Natural killer cell treated with Interleukin-12 subunit alpha and Interleukin-12 subunit beta and Interleukin-15 and Interleukin-18, amount 100 ng/mL, for 72 hours (primary cell): ENCODE results near the gene HDHD3. TPM values are rescaled to one million over a fixed set of nuclear protein-coding genes. Genes with fewer than 3 reads are reported as not detected.

Experiments used
- ATAC-seq, 2 donors: fragments of 150-1000 bp; cut with Tn5 transposase in 1 of 2; sonication (Bioruptor Pico), chemical (Tn5 transposase) in 1 of 2; 2 replicates each; pipeline ENCODE4 v1.10.0; 2021
- DNase-seq: peaks from one replicate; pipeline ENCODE4 v3.0.0; 2022; ENCODE audit warnings: low spot score
- H3K27ac Mint-ChIP-seq, 2 donors: 1 replicate in 1 of 2; 2 replicates in 1 of 2; pipeline ENCODE4 v1.8.0; 2022; ENCODE audit warnings: mixed read lengths in 2 of 2, mild to moderate bottlenecking in 1 of 2, moderate library complexity in 1 of 2
- H3K27me3 Mint-ChIP-seq, 2 donors: 1 replicate in 1 of 2; 2 replicates in 1 of 2; pipeline ENCODE4 v1.8.0; 2022; ENCODE audit warnings: mixed read lengths in 2 of 2
- H3K36me3 Mint-ChIP-seq: one replicate; pipeline ENCODE4 v1.8.0; 2022; ENCODE audit warnings: mixed read lengths
- H3K4me1 Mint-ChIP-seq, 2 donors: 1 replicate in 1 of 2; 2 replicates in 1 of 2; pipeline ENCODE4 v1.8.0; 2022; ENCODE audit warnings: low read depth in 2 of 2, mixed read lengths in 2 of 2, mild to moderate bottlenecking in 1 of 2
- H3K4me3 Mint-ChIP-seq: one replicate; pipeline ENCODE4 v1.8.0; 2022; ENCODE audit warnings: mixed read lengths
- H3K9me3 Mint-ChIP-seq: 2 replicates; pipeline ENCODE4 v1.8.0; 2022; ENCODE audit warnings: mixed read lengths
- total RNA-seq, 2 donors: library from RNA; stranded (reverse); gene quantifications; one replicate each; pipeline ENCODE4 v1.2.3, GENCODE V29; 2022

The HDHD3 gene
- total RNA-seq, 2 donors from 2014 or later, result 11.0 to 15.7 TPM

DNA sequence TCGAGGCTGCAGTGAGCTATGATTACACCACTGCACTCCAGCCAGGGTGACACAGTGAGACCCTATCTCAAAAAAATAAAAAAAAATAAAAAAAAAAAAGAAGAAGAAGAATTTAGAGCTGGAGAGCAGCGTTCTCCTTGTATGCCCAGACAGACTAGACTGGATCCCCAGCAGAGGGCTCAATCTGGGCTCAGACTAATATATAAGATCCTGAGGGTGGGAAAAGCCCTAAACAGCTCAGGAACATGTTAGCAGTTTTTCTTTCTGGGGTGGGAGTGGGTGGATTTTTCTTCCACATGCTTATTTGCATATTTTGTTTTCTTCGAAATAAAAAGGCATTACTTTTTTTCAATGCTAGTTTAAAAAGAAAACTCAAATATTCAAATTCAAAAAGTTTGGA, 28.3 kb downstream of the HDHD3 start:
- DNase-seq (no peak), ATAC-seq (no peak)
- Mint-ChIP-seq H3K4me3 (no peak overlapping the region), H3K27ac (peak overlapping the region; percentile 60 to 74), H3K36me3 (no peaks in the 10 kb centered on the region), H3K27me3 (no peaks in the 10 kb centered on the region), H3K9me3 (no peaks in the 10 kb centered on the region), H3K4me1 (peaks cover 30 to 34% of the 10 kb centered on the region in 2 donors)

DNA sequence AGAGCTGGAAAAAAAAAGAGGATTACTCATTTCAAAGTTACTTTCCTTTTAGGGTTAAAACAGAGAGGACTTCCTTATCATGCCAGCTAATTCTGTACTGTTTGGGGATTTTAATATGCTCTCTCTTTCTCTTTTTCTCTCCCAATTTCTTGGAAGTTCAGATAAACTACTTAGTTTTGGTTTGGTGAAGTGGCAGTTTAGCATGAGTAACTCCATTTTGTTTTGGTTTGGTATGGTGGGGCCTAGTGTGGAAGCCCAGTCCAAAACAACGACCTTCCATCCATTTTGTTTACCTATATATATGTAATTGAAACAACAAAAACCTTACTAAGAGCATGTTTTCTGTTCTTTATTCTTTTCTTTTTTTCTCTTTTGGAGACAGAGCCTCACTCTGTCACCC, 31.1 kb downstream of the HDHD3 start:
- no peak overlapping the region for H3K4me3 Mint-ChIP-seq
- H3K27me3 Mint-ChIP-seq, result no peaks in the 10 kb centered on the region
- H3K4me1 Mint-ChIP-seq, result peaks cover 23 to 32% of the 10 kb centered on the region in 2 donors
- H3K36me3 Mint-ChIP-seq, result no peaks in the 10 kb centered on the region
- no peaks in the 10 kb centered on the region for H3K9me3 Mint-ChIP-seq
- ATAC-seq, result no peak
- H3K27ac Mint-ChIP-seq, result peak overlapping the region; percentile 17 to 18
- DNase-seq, result no peak

DNA sequence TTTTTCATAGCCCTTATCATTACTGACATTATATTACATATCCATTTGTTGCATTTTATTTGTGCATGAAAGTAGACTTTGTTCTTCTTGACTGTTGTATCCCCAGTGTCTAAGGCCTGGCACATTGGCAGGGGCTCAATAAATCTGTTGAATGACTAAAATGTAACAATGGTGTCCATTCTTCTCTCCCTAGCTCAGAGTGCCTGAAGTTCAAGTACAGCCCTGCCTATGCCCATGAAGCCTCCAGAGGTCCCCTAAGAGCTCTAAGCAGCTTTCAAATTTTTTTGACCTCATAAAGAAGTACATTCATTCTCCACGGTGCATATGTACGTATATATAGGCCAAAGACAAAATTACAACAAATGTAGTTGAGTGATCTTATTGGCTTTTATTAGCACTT, 31.6 kb downstream of the HDHD3 start:
- H3K4me1 Mint-ChIP-seq, result peaks cover 23 to 32% of the 10 kb centered on the region in 2 donors
- no peaks in the 10 kb centered on the region for H3K9me3 Mint-ChIP-seq
- peak overlapping the region; percentile 17 to 18 for H3K27ac Mint-ChIP-seq

DNA sequence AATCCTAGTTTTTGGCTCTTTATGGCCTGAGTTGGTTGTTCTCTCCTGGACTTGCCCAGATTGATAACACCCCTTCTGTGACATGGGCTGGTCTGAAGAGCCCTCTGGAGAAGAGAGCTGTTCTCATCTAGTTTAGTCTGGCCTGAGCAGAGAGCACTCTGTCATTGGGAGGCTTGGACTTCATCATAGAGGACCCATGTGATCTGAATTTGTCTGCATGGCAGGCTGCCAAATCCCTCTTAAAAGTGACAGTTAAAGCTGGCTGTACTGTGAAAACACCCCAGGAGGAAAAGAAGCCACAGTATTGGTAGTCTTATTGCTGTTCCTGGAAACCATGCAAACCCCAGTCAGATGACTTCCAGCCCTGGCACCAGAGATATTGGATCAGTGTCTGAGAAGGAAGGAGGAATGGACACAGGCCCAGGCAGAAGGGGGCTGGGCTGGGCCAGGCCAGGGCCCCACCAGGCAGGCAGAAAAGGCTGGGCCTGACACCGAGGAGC, 33.0 kb downstream of the HDHD3 start:
- H3K9me3 Mint-ChIP-seq, result no peaks in the 10 kb centered on the region
- ATAC-seq, result no peak
- H3K27ac Mint-ChIP-seq, result peak overlapping the region in 1 of 2 donors; percentile 19

More for the DNA sequence above, 31.6 kb downstream of the HDHD3 start:
- ATAC-seq (no peak), DNase-seq (no peak)
- Mint-ChIP-seq H3K27me3 (no peaks in the 10 kb centered on the region), H3K36me3 (no peaks in the 10 kb centered on the region), H3K4me3 (no peak overlapping the region)

DNA sequence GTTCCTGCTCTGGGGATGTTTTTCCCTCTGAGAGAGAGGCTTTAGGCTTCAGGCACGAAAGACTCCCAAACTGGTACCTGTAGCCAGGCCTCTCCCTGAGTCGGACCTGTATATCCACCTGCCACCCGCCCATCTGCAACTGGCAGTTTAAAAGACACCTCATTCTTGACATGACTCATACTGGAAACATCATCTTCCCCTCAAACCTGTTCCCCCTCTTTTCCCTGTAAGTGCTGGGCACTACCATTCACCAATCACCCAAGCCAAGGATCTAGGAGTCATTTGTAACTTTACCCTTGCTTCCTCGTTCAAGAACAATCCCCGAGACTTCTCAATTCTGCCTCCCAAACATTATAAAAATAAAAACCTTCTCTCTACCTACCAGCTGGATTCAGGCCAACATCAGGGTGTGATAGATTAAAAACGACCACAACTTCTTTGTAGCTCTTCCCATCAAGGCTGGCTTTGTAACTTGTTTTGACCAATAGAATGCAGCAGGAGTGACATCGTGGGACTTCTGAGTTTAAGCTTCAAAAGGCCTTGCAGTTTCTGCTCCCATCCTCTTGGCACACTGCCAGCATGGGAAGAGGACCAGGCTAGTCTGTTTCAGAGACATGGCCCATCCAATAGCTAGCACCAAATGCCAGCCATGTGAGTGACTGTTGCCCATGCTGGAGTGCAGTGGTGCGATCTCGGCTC, 34.9 kb downstream of the HDHD3 start:
- Mint-ChIP-seq H3K27ac (no peak overlapping the region), H3K9me3 (no peaks in the 10 kb centered on the region), H3K4me3 (peak overlapping the region; percentile 80), H3K36me3 (no peaks in the 10 kb centered on the region), H3K27me3 (peaks cover 0 to 5% of the 10 kb centered on the region in 2 donors), H3K4me1 (peaks cover 15 to 25% of the 10 kb centered on the region in 2 donors)
- DNase-seq (no peak), ATAC-seq (no peak)

More for the DNA sequence above, 33.0 kb downstream of the HDHD3 start:
- H3K4me3 Mint-ChIP-seq, result no peak overlapping the region
- H3K4me1 Mint-ChIP-seq, result peaks cover 20 to 36% of the 10 kb centered on the region in 2 donors
- H3K36me3 Mint-ChIP-seq, result no peaks in the 10 kb centered on the region
- no peak for DNase-seq
- H3K27me3 Mint-ChIP-seq, result peaks cover 0 to 5% of the 10 kb centered on the region in 2 donors

DNA sequence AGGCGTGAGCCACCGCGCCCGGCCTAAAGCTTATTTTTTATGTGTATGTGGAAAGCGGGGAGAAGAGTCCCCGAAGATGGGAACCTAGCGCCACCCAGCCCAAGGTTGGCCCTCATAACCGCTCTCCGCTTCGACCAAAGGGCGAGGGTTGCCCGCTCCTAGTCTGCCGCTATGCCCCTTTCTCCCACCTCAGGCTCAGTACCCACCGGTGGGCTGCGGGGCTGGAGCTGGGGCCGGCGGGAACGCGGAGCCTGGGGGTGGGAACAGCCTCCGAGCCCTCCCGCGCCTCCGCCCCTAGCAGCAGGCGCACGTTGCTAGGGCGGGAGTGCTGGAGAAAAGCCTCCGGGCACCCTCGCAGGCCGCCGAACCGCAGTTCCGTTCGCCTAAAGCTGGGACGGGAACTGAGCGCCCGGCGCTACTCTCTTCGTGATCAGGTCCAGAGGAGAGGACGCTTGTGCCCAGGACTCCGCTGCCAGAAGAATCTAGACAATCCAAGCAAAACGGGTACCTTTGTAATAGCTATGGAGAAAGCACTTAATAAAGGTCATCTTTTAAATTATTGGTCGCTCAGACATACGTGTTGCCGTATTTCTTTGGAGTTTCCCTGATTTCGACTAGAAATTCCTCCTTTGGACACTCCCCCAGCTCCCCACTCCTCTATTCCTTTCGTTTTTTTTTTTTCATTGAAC, 36.6 kb downstream of the HDHD3 start, which contains the start of gene WDR31:
WDR31 (minus strand) TSS at position 265 of the 689 bp plus-strand sequence. CDS start 8,253 bp downstream, outside the sequence.
- peak within 1 kb of the TSS in 1 of 2 donors; percentile 45 for H3K27ac Mint-ChIP-seq
- peaks cover 15 to 23% of the 10 kb centered on the region in 2 donors for H3K4me1 Mint-ChIP-seq
- peak within 1 kb of the TSS; percentile 80 for H3K4me3 Mint-ChIP-seq
- H3K36me3 Mint-ChIP-seq, result no peaks in the 10 kb centered on the region
- peak; percentile 99 for ATAC-seq
- H3K9me3 Mint-ChIP-seq, result no peaks in the 10 kb centered on the region
- H3K27me3 Mint-ChIP-seq, result peaks cover 0 to 5% of the 10 kb centered on the region in 2 donors
- DNase-seq, result peak; percentile 88

DNA sequence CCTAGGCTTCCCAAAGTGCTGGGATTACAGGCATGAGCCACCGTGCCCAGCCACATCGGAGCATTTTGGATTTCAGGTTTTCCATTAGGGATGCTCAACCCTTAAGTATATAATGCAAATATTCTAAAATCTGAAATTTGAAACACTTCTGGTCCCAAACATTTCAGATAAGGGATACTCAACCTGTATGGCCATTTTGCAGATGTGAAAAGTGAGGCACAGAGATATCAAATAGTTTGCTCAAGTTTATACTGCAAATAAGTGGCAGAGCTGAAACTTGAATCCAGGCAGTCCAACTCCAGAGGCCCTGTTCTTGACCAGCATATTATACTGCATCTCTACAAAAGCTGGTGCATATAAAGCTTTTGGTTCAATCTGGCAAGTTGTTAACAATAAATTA, 39.1 kb downstream of the HDHD3 start:
- H3K27me3 Mint-ChIP-seq, result peaks cover 0 to 7% of the 10 kb centered on the region in 2 donors
- ATAC-seq (no peak), DNase-seq (no peak)
- H3K36me3 Mint-ChIP-seq, result no peaks in the 10 kb centered on the region
- no peaks in the 10 kb centered on the region for H3K9me3 Mint-ChIP-seq
- no peak overlapping the region for H3K4me3 Mint-ChIP-seq
- no peak overlapping the region for H3K27ac Mint-ChIP-seq
- peaks cover 8 to 20% of the 10 kb centered on the region in 2 donors for H3K4me1 Mint-ChIP-seq

DNA sequence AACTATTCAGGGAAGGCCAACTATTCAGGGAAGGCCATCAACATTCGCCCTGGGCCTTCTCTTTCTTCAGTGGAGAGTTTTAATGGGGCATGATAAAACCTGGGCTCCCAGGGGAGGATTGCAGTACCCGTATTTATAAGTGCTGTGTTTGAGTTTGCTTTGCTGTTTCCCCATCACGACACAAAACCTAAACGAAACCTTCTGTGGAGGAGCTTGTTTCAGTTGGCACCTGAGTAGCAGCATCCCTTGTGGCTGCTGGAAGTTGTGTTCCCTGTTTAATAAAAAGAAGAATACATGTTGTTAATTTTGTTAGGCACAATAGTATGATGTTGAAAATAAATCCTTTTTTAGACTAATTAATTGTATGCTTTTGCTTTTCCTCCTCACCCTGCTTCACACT, 45.0 kb downstream of the HDHD3 start:
- H3K36me3 Mint-ChIP-seq, result no peaks in the 10 kb centered on the region
- H3K27ac Mint-ChIP-seq, result no peak overlapping the region
- no peaks in the 10 kb centered on the region for H3K9me3 Mint-ChIP-seq
- H3K27me3 Mint-ChIP-seq, result peaks cover 0 to 2% of the 10 kb centered on the region in 2 donors
- no peak for DNase-seq
- no peak overlapping the region for H3K4me3 Mint-ChIP-seq
- H3K4me1 Mint-ChIP-seq, result no peaks in the 10 kb centered on the region
- ATAC-seq, result no peak

DNA sequence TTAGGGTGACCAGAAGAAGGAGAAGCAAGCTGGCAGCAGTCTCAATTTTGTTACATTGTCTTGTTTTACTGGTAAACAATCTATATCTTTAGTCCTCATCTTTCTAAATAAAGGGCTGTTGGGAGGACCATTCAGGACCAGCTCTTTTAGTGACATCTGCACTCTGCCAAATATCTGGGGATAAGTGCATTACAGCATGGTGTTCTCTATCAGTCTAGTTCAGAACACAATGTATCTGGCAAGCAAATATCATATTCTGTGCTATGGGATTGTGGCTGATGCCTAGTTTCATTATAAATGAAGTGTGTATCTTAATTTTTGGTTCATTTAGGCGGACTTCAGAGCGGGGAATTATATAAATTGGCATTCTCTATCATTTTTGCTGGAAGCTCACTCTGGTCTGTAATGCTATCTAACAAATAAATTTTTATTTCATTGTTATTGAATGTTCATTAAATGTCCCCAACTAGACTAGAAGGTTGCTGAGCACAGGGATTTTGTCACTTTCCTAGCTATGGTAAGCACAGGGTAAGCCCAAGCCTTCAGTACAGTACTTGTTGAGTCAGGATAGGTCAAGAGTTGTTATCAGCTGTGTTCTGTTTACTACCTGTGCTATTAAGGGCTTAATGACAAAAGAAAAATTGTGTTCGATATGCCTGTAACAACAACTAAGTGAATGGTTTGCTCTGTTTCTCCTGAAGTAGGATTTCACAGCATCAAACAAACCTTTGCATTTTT, 48.6 kb downstream of the HDHD3 start:
- DNase-seq (no peak), ATAC-seq (no peak)
- no peaks in the 10 kb centered on the region for H3K9me3 Mint-ChIP-seq
- no peaks in the 10 kb centered on the region for H3K36me3 Mint-ChIP-seq
- H3K27ac Mint-ChIP-seq, result no peak overlapping the region
- no peaks in the 10 kb centered on the region for H3K4me1 Mint-ChIP-seq
- H3K4me3 Mint-ChIP-seq, result no peak overlapping the region
- H3K27me3 Mint-ChIP-seq, result no peaks in the 10 kb centered on the region

DNA sequence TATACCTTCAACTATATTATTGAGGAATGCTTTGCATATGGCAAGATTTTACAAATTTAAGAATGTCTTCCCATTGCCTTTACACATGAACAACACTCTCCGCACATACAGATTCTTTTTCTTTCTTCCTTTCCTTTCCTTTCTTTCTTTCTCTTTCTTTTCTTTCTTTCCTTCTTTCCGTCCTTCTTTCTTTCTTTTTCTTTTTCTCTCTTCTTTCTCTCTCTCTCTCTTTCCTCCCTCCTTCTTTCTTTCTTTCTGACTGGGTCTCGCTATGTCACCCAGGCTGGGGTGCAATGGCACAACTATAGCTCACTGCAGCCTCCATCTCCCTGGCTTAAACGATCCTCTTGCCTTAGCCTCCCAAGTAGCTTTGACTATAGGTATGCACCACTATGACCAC, 50.6 kb downstream of the HDHD3 start:
- ATAC-seq (no peak), DNase-seq (no peak)
- Mint-ChIP-seq H3K9me3 (no peaks in the 10 kb centered on the region), H3K36me3 (no peaks in the 10 kb centered on the region), H3K27me3 (no peaks in the 10 kb centered on the region), H3K4me1 (no peaks in the 10 kb centered on the region), H3K4me3 (no peak overlapping the region), H3K27ac (no peak overlapping the region)

Other genes with a start within 250 kb of the HDHD3 start
- 1 to 10 TPM; 4.3 to 4.8 TPM for gene SLC31A2, start 226.0 kb downstream of the HDHD3 start, total RNA-seq
- gene FKBP15, start 155.7 kb downstream of the HDHD3 start, total RNA-seq, result 10 to 100 TPM; 47.2 to 60.4 TPM
- gene SLC31A1, start 155.4 kb downstream of the HDHD3 start, total RNA-seq, result 10 to 100 TPM; 20.0 to 20.5 TPM
- 10 to 100 TPM; 16.5 to 39.1 TPM for gene CDC26, start 101.4 kb downstream of the HDHD3 start, total RNA-seq
- 10 to 100 TPM; 33.9 to 47.8 TPM for gene PRPF4, start 101.3 kb downstream of the HDHD3 start, total RNA-seq
- gene RNF183, start 73.6 kb downstream of the HDHD3 start, total RNA-seq, result not detected
- gene WDR31, start 36.7 kb downstream of the HDHD3 start, total RNA-seq, result 1 to 10 TPM in 1 of 2 donors, under 1 TPM in 1; 0.83 to 1.4 TPM
- gene BSPRY, start 27.4 kb downstream of the HDHD3 start, total RNA-seq, result 1 to 10 TPM; 2.5 to 5.0 TPM
- 10 to 100 TPM; 18.7 to 19.5 TPM for gene ALAD, start 24.3 kb upstream of the HDHD3 start, total RNA-seq
- 10 to 100 TPM; 62.7 to 76.1 TPM for gene POLE3, start 33.7 kb upstream of the HDHD3 start, total RNA-seq
- 1 to 10 TPM; 1.1 to 1.3 TPM for gene C9orf43, start 33.8 kb upstream of the HDHD3 start, total RNA-seq
- gene RGS3, start 86.7 kb upstream of the HDHD3 start, total RNA-seq, result 100 to 1,000 TPM in 1 of 2 donors, 10 to 100 TPM in 1; 71.7 to 144 TPM